ENCODE measurements around the gene COPE.

COPE gene

DNA sequence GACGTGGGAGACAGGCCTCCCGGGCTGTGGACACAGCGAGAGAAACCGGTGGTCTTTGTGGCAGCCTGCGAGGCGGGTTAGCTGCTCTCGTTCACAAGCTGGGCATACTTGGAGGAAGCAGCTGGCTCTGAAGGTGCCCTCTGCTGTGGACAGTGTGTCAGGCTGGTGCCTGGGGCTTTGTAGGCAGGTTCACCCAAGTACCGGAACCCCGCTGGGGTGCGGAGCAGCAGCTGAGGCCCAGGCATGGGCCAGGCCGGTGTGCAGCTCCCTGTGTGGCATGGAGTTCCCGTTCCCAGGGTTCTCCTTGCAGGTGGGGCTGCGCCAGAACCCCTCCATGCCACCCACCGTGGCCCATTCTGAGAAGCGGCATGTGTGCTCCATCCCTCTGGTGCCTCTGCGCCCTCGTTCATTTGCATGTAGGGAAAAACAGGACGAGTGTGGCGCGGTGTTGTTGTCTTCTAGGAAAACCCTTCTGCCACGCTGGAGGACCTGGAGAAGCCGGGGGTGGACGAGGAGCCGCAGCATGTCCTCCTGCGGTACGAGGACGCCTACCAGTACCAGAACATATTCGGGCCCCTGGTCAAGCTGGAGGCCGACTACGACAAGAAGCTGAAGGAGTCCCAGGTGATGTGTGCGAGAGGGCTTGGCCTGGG is 67.4 kb downstream of the COPE start:
- DNase-seq (ENCODE audit: low read depth), result no peak

DNA sequence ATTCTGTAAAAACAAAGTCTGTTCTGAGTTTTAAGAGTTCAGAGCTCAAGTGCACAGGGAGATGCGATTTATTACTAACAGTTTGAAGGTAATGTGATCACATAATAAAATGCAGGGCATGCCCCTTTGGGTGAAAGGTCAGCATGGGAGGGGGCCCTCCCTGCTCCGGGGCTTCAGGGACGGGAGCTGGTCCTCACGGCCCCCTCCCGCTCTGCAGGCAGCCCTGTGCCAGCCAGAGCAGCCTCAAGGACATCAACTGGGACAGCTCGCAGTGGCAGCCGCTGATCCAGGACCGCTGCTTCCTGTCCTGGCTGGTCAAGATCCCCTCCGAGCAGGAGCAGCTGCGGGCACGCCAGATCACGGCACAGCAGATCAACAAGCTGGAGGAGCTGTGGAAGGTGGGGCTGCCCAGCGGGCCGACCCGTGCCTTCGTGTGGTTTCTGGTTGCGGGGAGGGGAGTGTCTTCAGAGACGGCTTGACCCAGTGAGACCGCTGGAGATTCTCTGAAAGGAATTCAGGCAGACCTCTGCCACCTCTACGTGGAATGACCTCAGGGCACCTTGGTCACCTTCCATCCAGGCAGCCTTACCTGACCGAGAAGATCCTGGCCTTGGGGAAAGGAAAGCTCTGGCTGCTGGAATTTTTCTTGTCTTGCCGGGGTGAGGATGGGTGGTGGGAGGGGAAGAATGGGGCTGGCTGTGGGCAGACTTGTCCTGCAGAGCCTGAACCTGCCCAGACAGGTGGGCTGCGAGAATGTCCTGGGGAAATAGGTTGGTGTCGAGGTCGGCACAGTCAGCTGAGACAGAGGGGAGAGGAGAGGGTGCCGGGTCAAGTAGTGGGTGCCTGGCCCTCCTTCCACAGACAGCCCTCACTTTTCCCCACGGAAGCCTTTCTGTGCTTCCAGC is 68.5 kb downstream of the COPE start:
- DNase-seq (ENCODE audit: low read depth), result no peak

DNA sequence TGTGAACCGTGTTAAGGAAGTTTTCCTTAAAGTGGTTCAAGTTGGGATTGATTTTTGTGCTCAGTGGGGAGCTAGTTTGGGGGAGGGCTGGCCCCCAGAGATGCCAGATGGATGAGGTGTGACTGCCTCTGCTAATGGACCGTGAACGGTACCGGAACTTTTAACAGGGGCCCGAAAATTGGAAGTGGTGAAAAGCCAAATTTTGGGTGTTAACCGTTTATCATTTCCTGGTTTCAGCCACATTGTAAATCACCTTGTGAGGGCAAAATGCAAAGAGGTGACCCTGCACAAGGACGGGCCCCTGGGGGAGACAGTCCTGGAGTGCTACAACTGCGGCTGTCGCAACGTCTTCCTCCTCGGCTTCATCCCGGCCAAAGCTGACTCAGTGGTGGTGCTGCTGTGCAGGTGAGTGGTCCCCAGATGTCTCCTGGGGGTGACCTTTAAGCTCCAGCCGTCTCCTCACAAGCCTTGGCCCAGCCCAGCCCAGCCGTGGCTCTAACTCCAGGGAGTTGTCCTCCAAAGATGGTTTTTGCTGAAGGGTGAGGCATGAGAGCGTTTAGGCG is 69.3 kb downstream of the COPE start:
- no peak for DNase-seq (ENCODE audit: low read depth)
